Upper lobe of right lung (tissue), 1 donor: ENCODE data around the gene MACROH2A2. TPM values are rescaled to one million over a fixed set of nuclear protein-coding genes. Genes with fewer than 3 reads are reported as not detected.

ENCODE experiments used
- ATAC-seq: fragments of 200-7000 bp; cut with Tn5 transposase; one replicate; pipeline ENCODE4 v1.9.1; 2020; ENCODE audit warnings: mild to moderate bottlenecking, moderate library complexity
- DNase-seq: peaks from one replicate; pipeline ENCODE4 v3.0.0-alpha.2; 2020
- H3K27ac ChIP-seq: fragments of 200-600 bp; one replicate; pipeline ENCODE4 v1.8.0; 2022
- H3K27me3 ChIP-seq: fragments of 200-600 bp; one replicate; pipeline ENCODE4 v1.8.0; 2022; ENCODE audit warnings: mild to moderate bottlenecking
- H3K36me3 ChIP-seq: fragments of 200-600 bp; one replicate; pipeline ENCODE4 v1.8.0; 2022
- H3K4me1 ChIP-seq: fragments of 200-600 bp; one replicate; pipeline ENCODE4 v1.8.0; 2022
- H3K4me3 ChIP-seq: fragments of 200-600 bp; one replicate; pipeline ENCODE4 v1.8.0; 2022; ENCODE audit warnings: mild to moderate bottlenecking
- H3K9me3 ChIP-seq: fragments of 200-600 bp; one replicate; pipeline ENCODE4 v1.8.0; 2022
- CTCF ChIP-seq: fragments of 200-600 bp; IDR thresholded peaks from one replicate; pipeline ENCODE4 v1.8.0; 2022; ENCODE audit warnings: antibody characterized with exemption
- intact Hi-C: fragments of 100-400 bp; cut with DNase I; formaldehyde crosslinking; loops from one replicate; pipeline ENCODE4 v1.11.0; 2022
- total RNA-seq: library from RNA; stranded (reverse); fragmentation: NEBNext Ultra II Directional; extraction: Animal tissue kit (Norgen Biotek cat#: 25700); gene quantifications from one replicate; pipeline ENCODE4 v1.2.1, GENCODE V29; 2021
- donor health status: DM: no; HTN: yes; CAD: no; lungs with severe emphysema.

MACROH2A2 gene
- total RNA-seq, 1 donor from 2014 or later = 6.5 TPM

- Histone ChIP-seq H3K4me3 (no peak overlapping the region), H3K27ac (no peak overlapping the region), H3K36me3 (peaks cover 24% of the 10 kb centered on the region), H3K4me1 (no peaks in the 10 kb centered on the region), H3K9me3 (no peaks in the 10 kb centered on the region), H3K27me3 (no peaks in the 10 kb centered on the region)
- DNase-seq (no peak), ATAC-seq (peak; percentile 49)
- intact Hi-C loops = no loop called here
- peak; percentile 37 for TF ChIP-seq CTCF
Measured at GRCh38 chr10:70106958-70107791, 54.5 kb downstream of the MACROH2A2 start.

DNA sequence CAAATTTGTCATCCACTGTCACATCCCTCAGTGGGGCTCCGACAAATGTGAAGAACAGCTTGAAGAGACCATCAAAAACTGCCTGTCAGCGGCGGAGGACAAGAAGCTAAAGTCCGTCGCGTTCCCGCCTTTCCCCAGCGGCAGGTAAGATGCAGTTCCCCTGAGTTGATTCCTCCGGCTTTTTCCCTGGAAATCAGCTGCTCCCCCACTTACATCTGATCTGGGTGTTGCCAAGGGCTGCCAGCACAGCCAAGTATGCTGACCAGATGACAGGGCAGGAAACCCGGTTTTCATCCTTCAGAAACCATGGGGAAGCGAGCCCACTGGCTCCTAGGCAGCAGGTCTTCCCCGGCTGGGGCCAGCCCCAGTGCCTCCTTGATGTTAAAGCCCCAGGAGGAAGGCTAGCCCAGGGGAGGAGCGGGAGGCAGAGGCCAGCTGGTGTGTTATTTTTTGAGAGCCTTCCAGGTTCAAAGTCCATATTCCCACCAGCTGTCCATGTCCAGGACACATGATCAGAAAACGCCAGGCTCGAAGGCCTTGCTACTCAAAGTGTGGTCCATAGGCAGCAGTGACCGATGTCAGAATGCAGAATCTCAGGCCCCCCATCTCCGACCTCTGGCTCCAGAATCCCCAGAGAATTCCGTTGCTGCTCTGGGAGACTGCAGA lies 56.6 kb downstream of the MACROH2A2 start:
- no peaks in the 10 kb centered on the region for H3K4me1 ChIP-seq
- ATAC-seq (no peak), DNase-seq (no peak)
- no peak for TF ChIP-seq CTCF
- intact Hi-C loops = no loop called here
- peaks cover 44% of the 10 kb centered on the region for H3K36me3 ChIP-seq
- no peak overlapping the region for H3K4me3 ChIP-seq
- no peaks in the 10 kb centered on the region for H3K9me3 ChIP-seq
- H3K27me3 ChIP-seq = no peaks in the 10 kb centered on the region
- H3K27ac ChIP-seq = no peak overlapping the region

DNA sequence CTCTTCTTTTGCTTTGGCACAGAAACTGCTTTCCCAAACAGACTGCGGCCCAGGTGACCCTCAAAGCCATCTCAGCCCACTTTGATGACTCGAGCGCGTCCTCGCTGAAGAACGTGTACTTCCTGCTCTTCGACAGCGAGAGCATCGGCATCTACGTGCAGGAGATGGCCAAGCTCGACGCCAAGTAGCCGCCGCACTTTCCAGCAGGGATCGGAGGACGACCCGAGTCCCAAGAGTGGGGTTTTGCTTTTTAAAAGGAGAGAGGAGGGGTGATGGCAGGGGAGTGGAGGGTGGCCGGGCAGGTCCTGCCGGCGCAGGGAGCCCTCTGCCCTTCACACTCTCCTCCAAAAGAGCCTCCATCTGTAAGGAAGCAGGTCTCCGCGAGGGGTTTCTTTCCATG lies 58.9 kb downstream of the MACROH2A2 start:
- DNase-seq = no peak

DNA sequence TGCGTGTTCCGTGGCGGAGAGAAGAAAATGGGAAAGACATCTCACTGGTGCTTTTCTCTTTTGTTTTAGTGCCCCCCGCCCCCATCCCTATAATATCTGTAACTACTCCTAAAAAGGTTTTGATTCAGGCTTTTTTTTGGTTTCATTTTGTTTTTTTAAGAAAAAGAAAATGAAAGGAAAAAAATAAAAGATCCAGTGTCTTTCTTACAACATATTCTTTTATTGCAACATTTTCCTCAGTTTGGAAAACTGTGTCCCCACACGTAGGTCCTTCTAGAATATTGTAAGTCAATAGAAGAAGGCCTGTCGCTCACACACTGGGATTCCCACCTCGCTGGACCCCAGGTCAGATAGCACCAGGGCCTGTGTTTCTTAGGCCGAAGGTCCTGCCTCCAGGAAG lies 59.4 kb downstream of the MACROH2A2 start:
- H3K9me3 ChIP-seq = no peaks in the 10 kb centered on the region
- no peak overlapping the region for H3K4me3 ChIP-seq
- no peaks in the 10 kb centered on the region for H3K27me3 ChIP-seq
- intact Hi-C loops = no loop called here
- DNase-seq (no peak), ATAC-seq (no peak)
- peaks cover 59% of the 10 kb centered on the region for H3K36me3 ChIP-seq
- H3K27ac ChIP-seq = no peak overlapping the region
- TF ChIP-seq CTCF = no peak
- H3K4me1 ChIP-seq = no peaks in the 10 kb centered on the region

More for the DNA sequence above, 58.9 kb downstream of the MACROH2A2 start:
- TF ChIP-seq CTCF = no peak
- Histone ChIP-seq H3K4me1 (no peaks in the 10 kb centered on the region), H3K27ac (no peak overlapping the region), H3K36me3 (peaks cover 59% of the 10 kb centered on the region), H3K9me3 (no peaks in the 10 kb centered on the region), H3K27me3 (no peaks in the 10 kb centered on the region), H3K4me3 (no peak overlapping the region)
- ATAC-seq = no peak
- intact Hi-C loops = no loop called here

DNA sequence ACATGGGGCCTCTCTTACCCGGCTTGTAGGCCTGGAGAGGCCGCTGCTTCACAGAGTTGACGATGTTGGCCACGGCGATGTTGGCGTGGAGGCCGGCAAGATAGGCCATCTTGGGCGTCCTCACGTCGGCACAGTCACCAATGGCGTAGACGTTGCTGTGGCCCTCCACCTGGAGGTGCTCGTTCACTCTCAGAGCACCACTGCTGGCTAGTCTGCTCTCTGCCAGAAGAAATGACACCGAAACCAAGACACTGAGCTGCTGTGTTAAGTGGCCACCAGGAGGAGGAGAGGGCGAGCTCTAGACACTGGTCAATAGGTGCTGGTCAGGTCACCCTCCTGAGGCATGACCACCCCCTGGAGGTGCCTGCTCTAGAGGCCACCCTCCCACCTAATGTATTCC lies 62.3 kb downstream of the MACROH2A2 start:
- intact Hi-C loops = no loop called here
- TF ChIP-seq CTCF = no peak
- H3K4me3 ChIP-seq = no peak overlapping the region
- H3K27ac ChIP-seq = no peak overlapping the region
- no peaks in the 10 kb centered on the region for H3K27me3 ChIP-seq
- H3K4me1 ChIP-seq = no peaks in the 10 kb centered on the region
- no peaks in the 10 kb centered on the region for H3K9me3 ChIP-seq
- DNase-seq = no peak
- H3K36me3 ChIP-seq = peaks cover 61% of the 10 kb centered on the region
- ATAC-seq = no peak
